Inflammatory macrophage (primary cell): ENCODE results near the gene MTMR3.
"Not testable (repeated sequence)": the region's sequence is repeated elsewhere in the genome, so short reads cannot be mapped to it uniquely, and the experiment has no call there.

ENCODE experiments used
- DNase-seq, 2 donors: peaks; one replicate each; pipeline ENCODE4 v3.0.0-alpha.2; 2020 to 2022
- total RNA-seq, 18 experiments: gene quantifications; one replicate each; lab custom pipeline; 2026; ENCODE audit warnings: mixed read lengths in 6 of 18, inconsistent platforms in 2 of 18; lab: John Stamatoyannopoulos, UW

MTMR3 gene
- total RNA-seq: 66.4 to 150 (median 80.9) reads per million in 18 experiments

DNA sequence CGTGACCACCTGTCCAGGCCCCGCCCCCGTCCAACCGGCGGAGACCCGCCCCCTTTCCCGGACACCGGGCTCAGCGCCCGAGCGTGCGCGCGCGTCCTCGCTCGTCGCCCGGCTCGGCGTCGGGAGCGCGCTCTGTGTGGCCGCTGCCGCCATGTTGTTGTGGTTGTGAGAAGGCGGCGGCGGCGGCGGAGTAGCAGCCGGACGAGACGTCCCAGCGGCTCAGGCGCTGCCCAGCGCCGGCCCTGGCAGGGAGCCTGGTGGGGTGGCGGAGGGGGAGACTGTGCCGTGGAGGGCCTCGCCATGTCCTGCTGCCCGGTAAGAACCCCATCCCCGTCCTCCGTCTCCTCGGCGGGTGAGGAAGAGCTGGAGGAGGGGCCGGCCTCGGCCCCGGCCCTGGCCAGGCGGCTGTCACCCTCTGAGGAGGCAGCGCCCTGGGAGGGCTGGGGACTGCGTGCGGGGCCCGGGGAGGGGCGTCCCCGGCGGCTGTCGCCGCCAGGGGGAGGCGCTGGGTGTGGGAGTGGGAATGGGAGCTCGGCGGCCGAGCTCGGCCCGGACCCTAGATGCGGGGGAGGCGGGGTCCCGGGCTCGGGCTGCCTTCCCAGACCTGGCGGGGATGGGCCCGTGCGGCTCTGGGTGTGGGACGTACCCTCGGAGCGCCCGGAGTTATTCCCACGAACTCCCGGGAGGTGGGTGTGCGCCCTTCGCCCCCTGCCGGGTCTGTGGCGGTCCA lies at the start of gene MTMR3:
Gene MTMR3, plus strand, starts transcription at position 130 of the 730 bp plus-strand sequence. CDS start 87,886 bp downstream, outside the sequence.
- peak; percentile 94 to 95 for DNase-seq

DNA sequence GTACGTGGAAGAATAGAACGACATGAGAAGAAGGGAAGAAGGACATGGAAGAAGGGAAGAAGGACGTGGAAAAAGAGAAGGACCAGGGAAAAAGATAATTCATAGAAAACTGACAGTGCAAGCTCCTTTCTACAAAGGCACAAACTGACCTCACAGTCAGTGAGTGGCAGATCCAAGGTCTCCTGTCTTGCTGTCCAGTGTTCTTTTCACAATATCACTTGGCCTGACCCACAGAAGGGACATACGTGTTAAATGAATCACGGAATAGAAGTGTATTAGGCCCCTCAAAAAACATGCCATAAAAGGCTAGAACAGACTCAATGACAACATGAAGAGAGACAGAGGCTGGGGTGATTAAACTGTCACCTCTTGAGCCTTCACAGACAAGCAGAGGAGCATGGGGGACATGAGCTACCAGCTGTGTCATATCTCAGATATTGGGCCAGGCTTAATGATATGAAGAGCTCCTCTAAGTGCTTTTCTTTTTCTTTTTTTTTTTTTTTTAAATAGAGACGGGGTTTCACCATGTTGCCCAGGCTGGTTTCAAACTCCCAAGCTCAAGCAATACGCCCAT lies 49.5 kb upstream of the MTMR3 start:
- no peak for DNase-seq

DNA sequence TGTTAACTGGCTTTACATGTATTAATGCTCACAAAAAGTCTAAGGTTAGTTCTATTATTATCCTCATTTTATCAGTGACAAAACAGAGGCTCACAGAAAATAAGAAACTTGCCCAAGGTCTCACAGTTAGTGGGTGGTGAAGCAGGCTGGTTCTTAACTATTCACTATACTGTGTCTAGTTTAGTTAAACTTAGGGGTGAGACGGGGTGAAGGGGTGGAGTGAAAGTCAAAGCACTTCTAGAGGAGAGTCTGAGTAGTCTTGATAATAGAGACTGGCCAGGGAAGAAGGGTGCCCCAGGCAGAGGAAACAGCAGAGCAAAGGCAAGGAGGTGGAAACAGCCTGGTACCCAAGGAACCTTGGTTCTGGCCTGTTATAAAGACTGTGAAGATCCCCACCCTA lies 48.9 kb upstream of the MTMR3 start:
- DNase-seq: no peak

DNA sequence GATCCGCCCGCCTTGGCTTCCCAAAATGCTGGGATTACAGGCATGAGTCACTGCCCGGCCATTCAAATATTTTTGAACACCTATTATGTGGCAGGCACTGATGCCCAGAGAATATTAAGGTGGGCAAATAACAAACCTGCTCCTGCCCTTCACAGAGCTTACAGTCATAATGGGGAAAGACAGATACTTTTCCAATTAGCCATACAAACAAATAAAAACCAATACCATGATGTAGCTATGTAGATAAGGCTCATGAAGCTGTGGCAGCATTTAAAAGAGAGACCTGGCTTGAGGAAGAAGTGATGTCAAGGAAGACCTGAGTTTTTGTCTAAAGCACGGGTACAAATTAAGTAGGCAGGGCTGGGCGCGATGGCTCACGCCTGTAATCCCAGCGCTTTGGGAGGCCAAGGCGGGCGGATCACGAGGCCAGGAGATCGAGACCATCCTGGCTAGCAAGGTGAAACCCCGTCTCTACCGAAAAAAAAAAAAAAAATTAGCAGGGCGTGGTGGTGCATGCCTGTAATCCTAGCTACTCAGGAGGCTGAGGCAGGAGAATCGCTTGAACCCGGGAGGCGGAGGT lies 46.1 kb upstream of the MTMR3 start:
- DNase-seq: not testable (repeated sequence)

DNA sequence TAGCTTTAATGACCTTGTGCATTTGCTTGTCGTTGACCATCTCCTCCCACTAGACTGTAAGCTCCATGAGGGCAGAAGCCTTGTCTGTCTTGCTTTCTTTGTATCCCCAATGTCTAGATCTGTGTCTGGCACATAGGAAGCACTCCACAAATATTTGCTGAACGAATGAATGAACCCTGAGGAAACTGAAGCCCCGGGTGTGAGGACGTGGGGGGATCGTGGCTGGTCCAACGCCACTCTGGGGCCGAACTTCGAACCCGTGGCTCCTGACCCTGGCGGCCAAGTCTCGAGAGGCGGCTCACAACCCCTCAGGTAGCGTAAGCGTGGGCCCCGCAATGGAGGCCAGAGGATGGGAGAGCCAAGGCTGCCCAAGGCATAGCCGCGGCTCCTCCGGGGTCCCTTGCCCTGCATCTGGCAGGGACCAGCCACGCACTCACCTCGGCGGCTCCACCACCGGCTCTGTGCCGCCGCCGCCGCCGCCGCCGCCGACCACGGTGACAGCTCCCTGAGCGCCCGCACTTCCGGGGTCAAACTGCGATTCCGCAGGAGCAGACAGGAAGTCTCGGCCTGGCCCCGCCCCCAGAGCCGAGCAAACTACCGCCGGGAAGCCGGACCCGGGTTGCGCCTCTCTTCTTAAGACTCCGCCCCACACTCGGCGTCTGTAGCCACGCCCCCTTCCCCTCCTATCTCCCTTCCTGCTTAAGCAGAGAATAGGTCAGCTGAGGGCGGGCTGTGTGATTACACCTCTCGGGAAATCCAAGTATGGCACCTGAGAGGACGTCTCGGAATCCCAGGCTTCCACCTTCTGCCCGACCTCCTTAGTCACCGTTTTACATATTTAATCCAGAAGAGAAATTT lies 45.0 kb upstream of the MTMR3 start, which contains the start of gene ASCC2:
Gene ASCC2, minus strand, starts transcription at position 534 of the 858 bp plus-strand sequence. CDS start 5,949 bp downstream, outside the sequence.
- DNase-seq: peak; percentile 99

DNA sequence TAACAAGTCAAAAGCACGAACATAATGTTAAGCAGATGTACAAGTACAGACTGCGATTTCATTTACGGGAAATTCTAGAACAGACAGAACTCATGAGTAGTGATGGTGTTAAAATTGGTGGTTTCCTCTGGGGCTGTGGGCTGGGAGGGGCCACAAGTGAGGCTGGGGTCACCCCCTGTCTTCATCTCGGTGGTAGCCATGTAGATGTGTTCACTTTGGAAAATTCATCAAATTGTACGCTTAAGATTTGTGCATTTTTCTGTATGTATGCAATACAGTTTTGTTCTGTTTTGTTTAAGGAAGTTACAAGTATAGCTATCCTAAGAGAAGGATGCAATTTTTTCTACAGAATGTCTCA lies 44.4 kb upstream of the MTMR3 start:
- DNase-seq: no peak

DNA sequence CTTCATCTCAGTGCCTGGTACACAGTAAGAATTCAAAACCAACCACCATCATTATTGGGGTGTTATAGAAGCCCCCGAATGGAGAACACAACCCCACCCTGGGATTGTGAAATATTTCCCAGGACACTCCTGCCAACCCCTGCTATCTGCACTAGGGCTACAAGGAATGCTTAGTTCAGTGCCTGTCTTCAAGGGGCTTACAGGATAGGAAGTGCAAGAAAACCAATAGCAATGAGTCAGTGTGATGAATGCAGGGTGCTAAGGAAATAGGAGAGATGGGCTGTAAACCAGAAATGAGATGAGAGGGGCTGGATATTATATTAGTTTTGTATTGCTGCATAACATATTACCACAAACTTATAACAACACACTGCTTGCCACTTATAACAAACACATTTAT lies 43.9 kb upstream of the MTMR3 start:
- DNase-seq: no peak

DNA sequence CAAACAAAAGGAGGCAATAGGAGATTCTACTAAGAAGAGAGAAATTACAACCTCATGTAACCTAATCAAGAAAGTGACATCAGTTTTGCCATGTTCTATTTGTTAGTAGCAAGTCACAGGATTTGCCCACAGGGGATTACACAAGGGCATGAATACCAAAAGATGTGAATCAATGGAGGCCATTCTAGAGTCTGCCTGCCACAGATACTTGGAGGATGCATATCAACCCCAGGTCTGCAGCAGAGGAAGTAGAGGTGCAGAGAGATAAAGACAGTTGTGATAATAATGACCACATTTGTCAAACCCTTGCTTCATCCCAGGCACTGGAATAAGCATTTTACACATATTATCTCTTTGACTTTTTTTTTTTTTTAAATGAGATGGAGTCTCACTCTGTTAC lies 42.5 kb upstream of the MTMR3 start:
- DNase-seq: peak; percentile 41 to 55

DNA sequence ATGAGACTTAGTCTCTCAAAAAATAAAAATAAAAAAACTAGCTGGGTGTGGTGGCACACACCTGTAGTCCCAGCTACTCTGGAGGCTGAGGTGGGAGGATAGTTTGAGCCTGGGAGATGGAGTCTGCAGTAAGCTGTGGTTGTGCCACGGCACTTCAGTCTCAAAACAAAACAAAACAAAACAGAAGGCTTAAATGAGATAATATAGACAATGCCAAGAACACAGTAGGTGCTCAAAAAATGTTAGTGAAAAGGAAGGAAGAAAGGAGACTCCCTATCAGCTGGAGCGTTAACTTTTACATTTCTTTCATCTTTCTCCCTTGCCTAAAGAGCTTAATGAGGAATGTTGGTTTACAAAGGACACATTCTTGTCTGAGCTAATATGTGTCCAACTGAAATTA lies 40.8 kb upstream of the MTMR3 start:
- no peak for DNase-seq

DNA sequence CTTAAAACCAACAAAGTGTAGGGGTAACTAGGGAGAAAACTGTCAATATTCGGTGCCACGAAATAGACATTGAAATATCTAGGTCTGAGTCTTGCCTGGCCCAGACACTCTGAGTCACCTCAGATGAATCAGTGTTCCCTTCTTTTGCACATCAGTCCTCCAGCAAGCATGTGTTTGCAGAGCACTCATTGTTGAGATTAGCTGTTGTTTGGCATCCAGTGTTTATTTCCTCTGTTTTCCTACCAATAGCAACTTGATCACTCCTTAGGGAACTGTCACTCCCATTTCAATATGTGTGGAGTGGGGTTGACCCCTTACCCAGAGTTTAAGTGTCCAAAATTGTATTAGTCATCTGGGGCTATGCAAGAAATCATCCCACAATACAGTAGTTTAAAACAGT lies 40.2 kb upstream of the MTMR3 start:
- peak; percentile 55 to 71 for DNase-seq

DNA sequence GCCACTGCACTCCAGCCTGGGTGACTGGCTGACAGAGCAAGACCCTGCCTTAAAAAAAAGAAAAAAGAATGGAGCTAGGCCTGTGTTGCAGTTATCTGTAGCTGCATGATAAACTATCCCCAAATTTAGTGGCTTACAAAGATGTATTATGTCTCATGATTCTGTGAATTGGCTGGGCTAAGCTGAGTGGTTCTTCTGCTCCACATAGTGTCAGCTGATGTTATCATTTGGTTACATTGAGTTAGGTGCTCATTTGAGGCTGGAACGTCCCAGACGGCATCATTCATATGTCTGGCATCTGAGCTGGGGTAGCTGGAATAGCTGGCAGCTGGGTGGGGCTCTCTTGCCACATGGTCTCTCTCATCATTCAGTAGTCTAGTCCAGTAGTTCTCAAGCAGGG lies 36.7 kb upstream of the MTMR3 start:
- no peak for DNase-seq

DNA sequence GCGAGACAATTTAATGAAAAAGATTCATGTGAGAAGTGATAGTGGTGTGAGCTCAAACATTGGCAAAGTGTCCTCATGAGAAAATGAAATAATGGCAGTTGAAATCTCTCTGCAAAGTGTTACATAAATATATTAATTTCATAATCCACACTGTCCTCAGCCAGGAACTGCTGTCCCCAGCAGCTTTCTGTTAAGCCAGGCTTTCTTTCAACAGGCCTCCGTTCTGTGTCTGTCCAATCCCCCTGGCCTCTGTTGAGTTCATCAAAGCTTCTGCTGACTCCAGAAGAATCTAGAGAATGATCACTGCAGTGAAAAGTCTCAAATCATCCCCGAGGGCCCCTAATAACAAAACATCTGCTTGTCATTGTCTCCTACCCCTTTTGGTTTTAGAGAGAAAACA lies 34.9 kb upstream of the MTMR3 start:
- peak; percentile 24 to 69 for DNase-seq

DNA sequence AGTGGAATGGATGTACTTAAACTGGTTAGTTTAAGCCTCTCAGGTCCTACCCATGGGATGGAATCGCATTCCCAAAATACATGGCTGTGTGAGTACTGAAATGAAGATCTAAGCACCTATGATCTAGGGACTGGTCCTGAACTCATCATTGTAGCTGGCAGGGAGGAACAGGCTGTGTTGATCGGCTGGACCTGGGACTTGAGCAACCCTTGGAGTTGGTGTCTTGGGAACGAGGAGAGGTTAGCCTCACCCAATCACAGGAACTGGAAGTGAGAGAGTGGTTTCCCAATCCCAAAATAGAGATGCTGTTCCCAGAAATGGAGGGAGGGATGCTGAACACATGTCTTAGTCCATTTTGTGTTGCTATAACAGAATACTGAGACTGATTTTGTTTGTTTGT lies 28.5 kb upstream of the MTMR3 start:
- DNase-seq: no peak

DNA sequence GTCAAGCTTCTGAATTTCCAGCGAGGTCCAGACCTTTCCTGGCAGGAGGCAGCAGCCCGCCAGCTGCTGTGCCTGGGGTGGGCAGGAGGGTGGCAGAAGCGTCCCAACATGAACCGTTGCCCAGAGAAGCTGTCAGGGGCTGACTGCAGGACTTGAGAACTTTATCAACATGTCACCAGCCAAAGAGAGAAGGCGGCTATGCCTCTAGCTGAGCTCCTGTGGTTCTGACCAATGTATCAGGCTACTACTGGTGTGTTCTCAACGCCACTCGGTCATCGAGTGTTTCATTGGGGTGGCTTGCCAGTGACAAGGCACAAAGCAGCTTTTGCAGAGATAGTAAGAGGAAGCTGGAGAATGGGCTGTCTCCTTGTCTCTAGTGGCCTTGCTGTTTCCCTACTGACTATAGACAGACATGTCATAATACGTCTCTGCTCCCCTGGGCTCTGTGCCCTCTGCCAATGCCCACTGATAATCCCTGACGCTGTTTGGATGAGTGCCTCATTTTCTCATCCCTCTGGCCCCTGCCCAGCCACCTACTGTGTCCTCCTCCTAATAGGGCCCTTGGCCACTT lies 27.3 kb upstream of the MTMR3 start:
- DNase-seq: peak; percentile 68 to 72

DNA sequence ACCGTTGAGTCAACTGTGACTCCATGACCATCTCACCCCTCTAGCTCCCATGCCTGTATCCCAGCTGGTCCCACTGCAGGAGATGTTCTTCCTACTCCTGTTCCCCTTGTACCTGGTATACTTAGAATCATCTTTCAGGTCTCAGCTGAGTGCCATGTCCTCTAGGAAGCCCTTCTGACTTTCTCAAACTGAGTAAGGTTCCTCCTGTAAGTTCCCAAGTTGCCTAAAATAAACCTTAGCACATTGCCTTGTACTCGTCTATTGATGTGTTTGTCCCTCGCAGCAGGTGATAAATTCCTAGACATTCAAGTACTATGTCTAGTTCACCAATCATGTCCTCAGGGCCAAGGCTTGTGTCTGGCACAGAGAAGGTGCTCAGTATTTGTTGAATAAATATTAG lies 26.5 kb upstream of the MTMR3 start:
- no peak for DNase-seq

DNA sequence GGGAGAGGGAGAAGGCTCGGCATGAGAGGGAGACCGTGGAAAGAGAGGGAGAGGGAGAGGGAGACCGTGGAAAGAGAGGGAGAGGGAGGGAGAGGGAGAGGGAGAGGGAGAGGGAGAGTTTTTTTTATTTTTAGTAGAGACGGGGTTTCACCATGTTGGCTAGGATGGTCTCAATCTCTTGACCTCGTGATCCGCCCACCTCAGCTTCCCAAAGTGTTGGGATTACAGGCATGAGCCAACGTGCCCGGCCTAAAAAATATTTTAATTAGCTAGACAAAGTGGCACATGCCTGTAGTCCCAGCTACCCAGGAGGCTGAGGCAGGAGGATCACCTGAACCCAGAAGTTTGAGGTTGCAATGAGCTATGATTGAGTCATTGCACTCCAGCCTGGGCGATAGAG lies 23.9 kb upstream of the MTMR3 start:
- DNase-seq: not testable (repeated sequence)

DNA sequence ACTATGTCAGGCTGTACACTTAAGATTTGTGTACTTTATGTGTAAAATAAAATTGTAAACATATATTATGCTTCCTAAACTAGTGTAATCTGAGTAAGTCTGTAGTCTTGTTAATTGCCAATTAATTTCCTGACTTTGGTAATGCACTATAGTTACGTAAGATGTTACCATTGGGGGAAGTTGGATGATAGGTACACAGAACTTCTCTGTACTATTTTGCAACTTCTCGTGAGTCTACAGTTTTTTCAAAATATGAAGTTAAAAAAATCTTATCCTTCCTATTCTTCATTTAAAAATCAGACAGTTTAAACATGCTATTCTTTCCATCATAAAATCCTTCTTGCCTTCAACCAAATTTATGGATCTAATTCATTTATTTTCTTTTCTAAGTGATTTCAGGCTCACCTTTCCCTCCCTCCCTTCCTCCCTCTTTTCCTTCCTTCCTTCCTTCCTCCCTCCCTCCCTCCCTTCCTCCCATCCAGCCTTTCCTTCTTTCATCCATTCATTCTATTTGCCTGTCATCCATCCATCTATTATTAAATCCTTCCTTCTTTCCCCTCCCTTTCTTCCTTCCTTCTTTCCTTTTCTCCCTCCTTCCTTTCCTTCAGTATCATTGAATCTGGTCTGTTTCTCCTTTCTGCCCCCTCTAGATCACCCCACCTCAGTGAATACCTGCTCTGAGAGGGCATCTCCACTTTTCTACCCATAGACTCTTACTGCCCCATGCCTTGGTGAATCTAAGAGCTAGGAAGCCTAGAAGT lies 22.8 kb upstream of the MTMR3 start:
- peak in 1 of 2 donors; percentile 65 for DNase-seq

DNA sequence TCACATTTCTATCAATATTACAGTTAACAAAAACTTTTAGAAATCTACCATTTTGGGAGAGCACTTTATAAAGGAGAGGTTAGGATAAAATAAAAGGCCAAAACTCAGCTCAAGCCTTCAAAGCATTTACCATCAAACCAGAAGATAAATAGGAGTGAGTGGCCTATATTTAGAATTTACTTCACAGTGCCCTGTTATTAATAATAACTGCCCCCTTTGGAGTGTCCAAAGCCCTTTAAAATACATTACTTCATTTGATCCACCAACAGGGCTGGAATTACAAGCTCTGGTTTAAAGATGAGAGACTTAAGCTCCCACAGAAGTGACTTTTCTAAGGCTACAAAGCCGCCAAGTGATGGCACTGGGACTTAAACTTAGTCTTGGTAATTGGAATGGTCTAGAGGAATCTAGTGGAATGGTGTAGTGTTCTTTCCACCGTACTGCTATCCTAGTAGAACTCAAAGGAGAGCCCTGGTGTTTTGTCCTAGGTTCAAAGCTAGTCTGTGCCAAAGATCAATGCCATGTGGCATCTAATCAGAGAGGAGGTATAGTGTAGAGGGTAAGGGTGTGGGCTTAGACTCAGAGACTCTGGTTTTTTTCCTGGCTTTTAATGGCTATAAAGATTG lies 21.2 kb upstream of the MTMR3 start:
- DNase-seq: no peak

DNA sequence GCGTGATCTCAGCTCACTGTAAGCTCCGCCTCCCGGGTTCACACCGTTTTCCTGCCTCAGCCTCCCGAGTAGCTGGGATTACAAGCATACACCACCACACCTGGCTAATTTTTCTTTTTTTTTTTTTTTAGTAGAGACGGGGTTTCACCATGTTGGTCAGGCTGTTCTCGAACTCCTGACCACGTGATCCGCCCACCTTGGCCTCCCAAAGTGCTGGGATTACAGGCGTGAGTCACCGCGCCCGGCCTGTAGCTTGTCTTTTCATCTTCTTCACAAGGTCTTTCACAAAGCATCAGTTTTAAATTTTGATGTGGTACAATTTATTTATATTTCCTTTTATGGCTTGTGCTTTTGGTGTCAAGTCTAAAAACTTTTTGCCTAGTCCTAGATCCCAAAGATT lies 17.4 kb upstream of the MTMR3 start:
- not testable (repeated sequence) for DNase-seq

DNA sequence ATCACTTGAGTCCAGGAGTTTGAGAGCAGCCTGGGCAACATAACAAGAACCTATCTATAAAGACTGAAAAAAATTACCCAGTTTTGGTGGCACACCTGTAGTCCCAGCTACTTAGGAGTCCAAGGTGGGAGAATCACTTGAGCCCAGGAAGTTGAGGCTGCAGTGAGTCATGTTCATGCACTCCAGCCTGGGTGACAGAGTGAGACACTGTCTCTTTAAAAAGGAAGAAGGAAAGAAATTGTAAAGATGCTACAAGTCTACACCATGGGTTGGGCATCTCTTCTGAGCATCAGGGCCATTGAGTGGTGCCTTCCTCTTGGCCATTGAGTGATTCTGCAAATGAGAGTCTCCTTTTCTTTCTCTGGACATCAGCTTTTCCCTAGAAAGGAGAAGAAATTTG lies 15.7 kb upstream of the MTMR3 start:
- DNase-seq: no peak

DNA sequence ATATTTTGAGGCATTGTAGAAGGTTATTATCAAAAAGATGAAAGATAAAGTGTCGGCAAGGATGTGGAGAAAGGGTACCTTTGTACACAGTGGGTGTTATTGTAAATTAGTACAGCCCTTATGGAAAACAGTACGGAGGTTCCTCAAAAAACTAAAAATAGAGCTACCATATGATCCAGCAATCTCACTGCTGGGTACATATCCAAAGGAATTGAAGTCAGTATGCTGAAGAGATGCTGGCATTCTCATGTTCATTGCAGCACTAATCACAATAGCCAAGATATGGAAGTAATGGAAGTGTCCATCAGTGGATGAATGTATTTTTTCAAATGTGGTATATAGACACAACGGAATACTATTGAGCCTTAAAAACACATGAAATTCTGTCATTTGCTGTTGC lies 15.1 kb upstream of the MTMR3 start:
- no peak for DNase-seq
